Smooth muscle cell of the brain vasculature (primary cell): ENCODE measurements around the gene NRXN3.

ENCODE experiments used
- DNase-seq: peaks from one replicate; pipeline ENCODE4 v3.0.0-alpha.2; 2012; ENCODE audit warnings: low read depth, low spot score

NRXN3 gene

DNA sequence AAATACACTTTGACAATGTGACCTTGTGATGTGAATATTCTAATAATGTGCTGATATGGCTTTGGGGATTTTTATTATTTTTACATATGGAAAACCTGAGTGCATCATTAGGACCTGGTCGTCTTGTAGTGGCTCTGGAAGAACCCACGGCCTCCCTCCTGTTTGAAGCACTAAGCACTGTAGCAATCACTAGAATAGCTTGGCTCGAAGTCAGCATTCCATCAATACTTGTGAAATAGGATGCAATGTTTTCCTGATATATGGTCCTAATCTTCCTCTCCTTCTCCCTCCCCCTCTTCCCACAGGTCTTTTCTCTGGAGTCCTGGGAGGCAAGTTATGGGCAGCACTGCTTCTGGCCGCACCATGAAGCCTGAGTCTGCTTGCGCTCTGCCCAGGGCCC is 71.9 kb downstream of the NRXN3 start:
- no peak for DNase-seq

- DNase-seq = no peak
Observed at GRCh38 chr14:78243187-78243586, 73.0 kb downstream of the NRXN3 start.

DNA sequence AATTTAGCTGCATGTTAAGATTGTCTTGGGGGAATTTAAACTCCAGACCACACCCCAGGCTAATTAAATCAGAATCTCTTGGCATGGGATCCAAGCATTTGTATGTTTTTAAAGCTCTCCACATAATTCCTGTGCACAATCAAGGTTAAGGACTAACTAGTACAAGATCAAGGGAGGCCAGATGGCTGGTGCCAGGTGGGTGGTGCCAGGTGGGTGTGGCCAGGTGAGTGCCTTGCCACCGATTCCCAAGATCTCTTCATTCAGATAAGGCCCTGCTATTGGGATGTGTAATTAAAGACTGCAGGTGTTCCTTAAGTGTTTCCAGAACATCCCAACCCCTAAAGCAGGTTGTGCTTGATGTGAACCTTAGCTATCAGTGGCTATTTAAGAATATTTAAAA is 75.1 kb downstream of the NRXN3 start:
- no peak for DNase-seq

DNA sequence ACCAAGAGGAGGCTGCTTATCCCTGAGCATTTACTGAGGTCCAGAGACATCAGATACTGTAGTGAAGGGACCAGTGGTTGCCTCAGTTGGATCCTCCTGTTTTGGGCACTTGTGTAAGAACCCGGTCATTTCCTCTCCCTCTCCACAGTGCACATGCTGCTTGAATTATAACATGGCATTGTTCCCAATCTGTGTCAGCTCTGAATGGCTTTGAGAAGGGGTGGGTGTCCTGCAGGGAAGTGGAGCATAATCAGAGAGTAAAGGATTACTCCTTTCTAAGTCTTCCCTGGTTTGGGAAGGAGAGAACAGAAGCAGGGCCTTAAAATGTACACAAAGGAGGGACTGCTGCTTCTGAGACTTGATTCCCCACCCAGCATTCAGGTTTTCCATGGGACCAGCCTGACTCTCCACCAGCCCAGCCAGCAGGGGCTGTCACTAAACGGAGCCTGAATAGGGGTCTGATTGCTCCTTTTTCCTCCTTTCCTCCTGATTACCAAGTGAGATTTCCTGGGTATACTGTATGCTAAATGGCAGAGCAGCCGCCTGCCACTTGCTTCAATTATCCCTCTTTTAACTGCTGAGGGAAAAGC is 78.4 kb downstream of the NRXN3 start:
- DNase-seq = no peak

- DNase-seq = no peak
Observed at GRCh38 chr14:78251308-78251707, 81.1 kb downstream of the NRXN3 start.

DNA sequence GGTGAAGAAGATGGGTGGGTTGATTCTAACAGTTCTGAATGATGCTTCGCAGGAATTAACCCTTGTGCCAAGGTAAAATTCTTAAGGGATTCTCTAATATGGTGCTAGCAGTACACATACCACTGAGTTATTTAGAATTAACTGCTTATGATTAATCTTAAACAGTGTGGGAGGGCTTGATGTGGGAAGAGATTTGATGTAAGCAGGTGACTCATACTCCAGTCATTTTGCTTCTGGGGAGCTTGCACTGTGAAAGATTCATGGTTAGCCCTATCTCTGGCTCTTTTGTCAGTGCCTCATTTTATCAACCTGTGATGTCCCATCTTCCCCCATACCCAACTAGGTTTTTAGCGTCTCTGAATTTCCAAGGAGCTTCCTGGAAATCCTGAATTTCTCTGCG is 83.8 kb downstream of the NRXN3 start:
- DNase-seq = no peak

DNA sequence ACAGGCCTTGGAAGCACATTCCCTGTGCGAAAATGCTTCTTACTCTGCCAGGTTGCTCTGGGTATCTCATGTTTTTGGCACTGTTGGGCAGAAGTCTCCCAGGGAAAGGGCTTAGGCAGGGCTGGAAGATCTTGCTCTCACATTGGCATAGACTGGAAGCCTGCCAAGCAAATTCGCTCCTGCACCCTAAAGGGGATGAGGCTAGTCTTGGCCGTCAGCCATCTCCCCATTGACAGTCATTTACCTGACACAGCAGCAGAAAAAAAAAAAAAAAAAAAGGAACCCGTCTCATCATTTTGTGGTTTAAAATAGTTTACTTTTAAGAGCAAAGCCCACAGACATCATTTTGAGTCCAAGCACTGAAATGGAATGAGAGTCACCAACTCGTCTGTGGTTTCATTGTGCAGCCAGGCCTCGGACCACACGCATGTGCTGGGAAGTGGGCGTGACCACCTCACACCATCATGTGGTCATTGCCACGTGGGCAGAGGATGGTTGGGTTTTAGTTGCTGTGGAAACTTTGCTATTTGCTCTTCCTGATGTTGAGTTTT is 84.8 kb downstream of the NRXN3 start:
- DNase-seq = no peak

- DNase-seq = no peak
Observed at GRCh38 chr14:78259831-78260230, 89.7 kb downstream of the NRXN3 start.

DNA sequence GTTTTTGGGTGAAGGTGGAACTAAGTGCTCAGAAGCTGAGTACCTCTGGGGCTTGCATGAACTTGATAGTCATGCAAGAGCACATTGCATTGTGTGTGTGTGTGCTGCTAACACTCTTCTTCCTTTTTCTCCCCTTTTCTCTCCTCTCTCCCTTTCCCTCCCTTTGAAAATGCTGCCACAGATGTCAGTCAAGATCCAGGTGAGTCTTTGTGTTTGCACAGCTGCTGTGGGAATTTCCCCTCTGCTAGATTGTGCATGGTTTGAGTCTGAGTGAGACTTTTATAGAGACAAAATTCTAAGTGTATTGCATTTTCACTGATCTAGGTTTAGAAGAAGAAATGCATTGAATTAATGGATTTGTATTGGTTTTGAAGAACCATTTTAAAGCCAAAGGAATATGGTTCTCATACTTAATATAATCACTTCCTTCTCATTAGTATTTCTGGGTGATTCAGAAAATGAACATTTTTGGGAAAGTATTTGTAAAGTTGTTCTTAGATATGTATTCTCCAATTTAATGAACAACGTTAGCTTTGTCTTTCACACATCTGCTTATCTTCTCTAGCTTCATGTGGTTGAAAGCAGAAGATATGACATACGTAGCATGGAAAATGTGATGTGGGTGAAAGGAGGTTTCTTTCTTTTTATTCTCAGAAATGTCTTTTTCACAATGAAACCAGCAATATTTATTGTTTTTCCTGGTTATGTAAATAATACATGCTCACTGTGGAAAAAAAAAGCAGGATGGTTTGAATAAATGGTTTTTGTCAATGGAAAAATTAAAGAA is 108.5 kb downstream of the NRXN3 start:
- no peak for DNase-seq

DNA sequence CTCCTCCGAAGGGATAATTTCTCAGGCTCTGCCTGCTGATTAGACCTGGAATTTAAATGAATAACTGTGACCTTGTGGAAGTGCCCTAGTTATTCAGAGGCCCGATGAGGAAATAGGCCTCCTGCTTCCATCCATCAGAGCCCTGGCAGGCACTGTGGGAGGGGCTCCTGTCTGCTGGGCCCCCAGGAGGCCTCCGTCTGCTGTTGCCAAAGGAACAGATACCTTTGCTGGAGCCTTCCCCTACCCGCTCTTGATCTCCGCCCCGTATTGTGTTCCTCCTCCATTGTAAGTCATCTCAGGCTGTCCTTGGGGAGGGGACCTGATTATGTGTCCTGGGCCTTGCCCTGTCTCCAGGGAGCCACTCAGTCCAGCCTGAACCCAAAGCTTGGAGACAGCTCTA is 112.3 kb downstream of the NRXN3 start:
- no peak for DNase-seq

- DNase-seq = no peak
Observed at GRCh38 chr14:78286210-78286609, 116.0 kb downstream of the NRXN3 start.

GRCh38 chr14:78292003-78292402 is 121.8 kb downstream of the NRXN3 start:
- DNase-seq = no peak

DNA sequence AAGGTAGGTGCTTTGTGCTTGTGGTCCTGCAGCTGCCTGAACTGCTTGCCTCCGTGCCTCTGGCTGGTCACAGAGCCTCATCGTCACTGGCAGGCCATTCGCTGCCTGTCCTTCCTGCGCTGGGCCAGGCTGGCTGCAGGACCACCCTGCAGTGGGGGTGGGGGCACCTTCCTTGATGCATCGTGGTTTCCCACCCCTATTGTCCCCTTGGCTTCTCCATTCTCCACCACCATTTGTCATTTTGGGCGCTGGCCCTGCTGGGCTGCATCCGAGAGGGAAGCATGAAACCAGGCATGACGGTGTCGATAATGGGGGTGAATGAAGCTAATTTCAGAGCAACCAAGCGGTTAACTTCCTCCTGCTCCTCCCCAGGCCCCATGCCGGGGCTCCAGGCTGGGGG is 127.7 kb downstream of the NRXN3 start:
- no peak for DNase-seq

DNA sequence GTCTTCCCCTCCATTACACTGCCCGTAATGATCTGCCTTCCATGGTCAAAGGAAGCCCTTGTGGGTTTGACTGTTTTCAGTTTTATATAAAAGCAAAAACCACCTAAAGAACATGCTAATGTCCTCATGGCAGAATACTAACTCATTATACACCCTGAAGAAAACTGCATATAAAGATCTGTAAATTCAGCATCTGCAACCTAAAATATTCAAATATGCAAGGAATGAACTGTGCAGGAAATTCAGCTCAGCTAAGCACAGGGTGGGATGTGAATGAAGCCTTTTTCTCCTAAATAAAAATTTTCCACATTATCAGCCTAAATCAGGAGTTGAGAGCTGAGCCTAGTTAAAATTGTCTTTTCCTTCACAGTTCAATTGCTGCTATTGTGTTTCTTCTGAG is 128.1 kb downstream of the NRXN3 start:
- DNase-seq = no peak

DNA sequence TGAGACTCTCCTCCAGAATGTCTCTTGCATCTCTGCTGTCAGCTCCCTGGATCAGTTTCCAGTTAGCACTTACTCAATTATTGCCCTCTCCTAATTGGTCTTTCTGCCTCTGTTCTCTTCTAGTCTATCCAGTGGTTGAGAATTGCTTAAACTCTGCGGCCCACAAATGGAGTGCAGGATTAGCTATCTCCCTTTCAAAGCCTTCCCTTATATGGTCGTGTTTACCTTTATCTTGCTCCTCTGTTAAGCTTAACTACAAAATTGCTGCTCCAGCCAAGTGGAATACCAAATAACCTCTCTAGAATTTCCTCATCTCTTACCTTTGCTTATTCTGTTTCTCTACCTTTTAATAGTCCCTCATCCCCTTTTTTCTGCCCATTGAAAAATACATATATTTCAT is 132.7 kb downstream of the NRXN3 start:
- DNase-seq = no peak

GRCh38 chr14:78307671-78308070 is 137.5 kb downstream of the NRXN3 start:
- DNase-seq = no peak

DNA sequence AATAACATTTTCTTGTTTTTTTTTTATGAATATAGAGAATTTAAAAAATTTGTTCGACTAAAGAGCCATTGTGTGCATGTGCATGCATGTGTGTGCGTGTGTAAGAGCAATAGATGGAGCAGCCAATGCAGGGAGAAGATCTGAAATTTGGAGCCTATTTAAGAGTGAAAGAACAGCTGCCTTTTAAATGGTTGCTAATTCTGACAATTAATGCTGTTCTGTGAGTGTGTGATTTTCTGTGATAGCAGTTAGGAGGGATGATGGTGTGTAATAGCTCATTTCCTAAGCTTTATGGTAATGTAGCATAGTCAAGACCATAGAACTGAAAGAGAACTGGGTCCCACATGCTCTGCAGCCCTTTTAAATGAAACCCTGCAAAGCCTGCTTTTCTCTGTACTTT is 137.9 kb downstream of the NRXN3 start:
- DNase-seq = no peak

DNA sequence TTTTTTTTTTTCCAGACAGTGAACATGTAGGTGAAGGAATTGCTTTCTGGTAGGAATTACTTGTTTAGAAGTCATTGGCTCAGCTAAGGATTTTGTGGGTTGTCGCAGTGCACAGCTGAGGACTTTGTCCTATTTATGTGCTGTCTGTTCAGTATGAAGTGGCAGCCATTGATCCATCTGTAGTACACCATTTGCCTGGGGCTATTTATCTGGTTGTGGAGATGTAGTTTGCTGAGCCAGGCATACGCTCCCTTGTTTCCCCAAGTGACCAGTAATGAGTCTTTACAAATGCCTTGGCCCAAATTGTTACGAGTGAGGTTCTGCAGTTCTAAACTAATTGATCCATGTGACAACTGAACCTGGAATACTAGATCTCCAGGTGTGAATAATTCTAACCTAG is 140.1 kb downstream of the NRXN3 start:
- no peak for DNase-seq

DNA sequence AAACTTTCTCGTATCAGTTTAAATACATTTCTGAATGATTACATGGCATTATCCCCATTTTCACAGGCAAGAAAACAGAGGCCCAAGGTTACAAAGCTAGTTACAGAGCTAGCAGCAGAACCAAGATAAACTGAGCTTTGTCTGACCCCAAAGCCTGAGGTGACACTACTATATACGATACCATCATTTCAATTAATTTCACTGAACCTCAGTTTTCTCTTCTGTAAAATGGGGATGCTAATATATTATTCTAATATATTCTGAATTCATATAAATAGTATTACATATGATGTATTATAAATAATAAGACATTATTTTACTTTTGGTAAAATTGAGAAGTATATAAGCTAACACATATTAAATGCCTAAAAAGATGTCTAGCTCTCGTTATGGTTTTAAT is 143.3 kb downstream of the NRXN3 start:
- DNase-seq = no peak

- no peak for DNase-seq
Observed at GRCh38 chr14:78314484-78314883, 144.3 kb downstream of the NRXN3 start.

DNA sequence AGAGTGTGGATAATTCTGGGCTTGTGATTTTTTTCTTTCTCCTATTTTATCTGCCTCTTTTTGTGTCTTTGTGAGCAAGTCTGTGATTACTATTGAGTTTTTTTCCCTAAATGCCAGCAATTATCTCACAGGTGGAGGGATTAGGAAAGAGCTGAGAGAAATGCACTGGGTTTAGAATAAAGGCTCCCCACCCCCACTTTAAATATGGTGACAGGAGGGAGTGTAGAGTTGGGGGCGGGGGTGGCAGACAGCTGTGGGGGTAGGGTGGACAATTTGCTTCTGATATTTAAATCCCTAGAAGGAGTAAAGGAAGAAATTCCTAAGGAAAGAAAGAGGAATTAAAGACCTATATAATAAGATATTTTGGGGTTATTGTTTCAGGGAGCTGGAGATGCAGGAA is 145.9 kb downstream of the NRXN3 start:
- DNase-seq = no peak

DNA sequence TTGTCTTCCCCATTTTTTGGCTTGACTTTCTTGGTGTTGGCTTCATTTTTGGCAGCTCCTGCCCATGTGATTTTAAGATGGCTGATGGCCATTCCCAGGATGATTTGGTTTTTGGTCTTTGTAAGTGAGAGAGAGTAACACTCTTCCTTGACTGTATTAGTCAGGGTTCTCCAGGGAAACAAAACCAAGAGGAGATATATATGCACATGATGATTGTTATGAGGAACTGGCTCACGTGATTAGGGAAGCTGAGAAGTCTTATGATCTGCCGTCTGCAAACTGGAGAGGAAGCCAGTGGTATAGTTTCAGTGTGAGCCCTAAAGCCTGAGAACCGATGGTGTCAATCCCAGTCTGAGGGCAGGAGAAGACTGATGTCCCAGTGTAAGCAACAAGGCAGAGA is 146.6 kb downstream of the NRXN3 start:
- no peak for DNase-seq

- DNase-seq = no peak
Observed at GRCh38 chr14:78319406-78319805, 149.2 kb downstream of the NRXN3 start.
